ENCODE results near the gene B4GALT3.

DNA sequence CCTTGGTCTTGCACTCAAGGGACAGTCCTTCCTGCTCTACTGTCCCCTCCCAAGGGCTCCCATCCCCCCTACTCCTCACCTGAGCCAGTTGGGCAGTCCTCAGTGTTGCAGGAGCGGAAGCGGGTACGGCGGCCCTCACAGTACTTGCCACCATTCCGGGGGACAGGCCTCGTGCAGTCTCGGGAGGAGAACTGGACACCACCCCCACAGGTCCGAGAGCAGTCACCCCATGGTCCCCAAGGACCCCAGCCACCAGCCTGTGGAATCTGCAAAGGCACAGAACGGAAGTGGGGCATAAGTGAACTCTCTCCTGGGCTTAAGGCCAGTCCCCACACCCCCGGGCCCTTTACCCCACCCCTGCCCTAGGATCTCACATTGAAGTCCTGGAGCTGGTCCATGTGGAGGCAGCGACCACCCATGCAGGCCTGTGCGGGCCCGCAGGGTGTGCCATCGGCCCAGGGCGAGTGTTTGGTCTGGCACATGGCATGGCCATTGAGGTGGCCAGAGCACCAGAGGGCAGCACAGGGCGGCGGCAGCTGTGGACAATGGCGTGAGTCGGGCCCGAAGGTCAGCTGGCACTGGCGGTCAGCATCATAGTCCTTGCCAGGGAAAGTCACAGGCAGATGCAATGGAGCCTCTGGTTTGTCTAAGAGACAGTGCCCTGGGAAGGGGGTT lies 16.4 kb upstream of the B4GALT3 start:
- no peak for TF ChIP-seq GATA3 (IDR thresholded peaks at IDR 0.05; ENCODE audit: low read depth, low read length)
- TF ChIP-seq GATA2 (IDR thresholded peaks at IDR 0.05; ENCODE audit: low read depth, low read length): no peak

All from SH-SY5Y (cell line).